IMR-90 (cell line): ENCODE data around the gene MEIS2. TPM values are rescaled to one million over a fixed set of nuclear protein-coding genes. Genes with fewer than 3 reads are reported as not detected.

Experiments used
- ATAC-seq: fragments of 200-7000 bp; cut with Tn5 transposase; 2 replicates; pipeline ENCODE4 v1.9.1; 2020; ENCODE audit warnings: low read depth, mild to moderate bottlenecking, moderate library complexity
- BruUV-seq: library from RNA; stranded (reverse); fragments of 400-500 nt; replicated peaks from 2 replicates; lab custom pipeline; 2021; lab: Mats Ljungman, UMichigan
- CTCF ChIA-PET: fragments of 300-600 bp; formaldehyde crosslinking; extraction: SDS; loops from one replicate; lab custom pipeline; 2021; ENCODE audit warnings: antibody characterized with exemption; lab: Yijun Ruan, JAX
- POLR2A ChIA-PET: fragments of 300-600 bp; sonication (Branson Sonifier 250); formaldehyde crosslinking; loops from one replicate; lab custom pipeline; 2022; ENCODE audit warnings: antibody characterized with exemption; ENCODE audit not compliant: unreplicated experiment; lab: Charles Lee
- DNase-seq: peaks from one replicate; pipeline ENCODE4 v3.0.0; 2013
- H2AFZ ChIP-seq: replicated peaks from 2 replicates; pipeline ENCODE3; 2013; ENCODE audit warnings: low read length, mild to moderate bottlenecking; ENCODE audit not compliant: poor library complexity
- H2AK5ac ChIP-seq: 2 replicates; pipeline ENCODE4 v1.6.1; 2013; ENCODE audit warnings: low read depth, low read length, inconsistent platforms
- H2AK9ac ChIP-seq: replicated peaks from 2 replicates; pipeline ENCODE3; 2013; ENCODE audit warnings: mild to moderate bottlenecking, low read depth, low read length, moderate library complexity; ENCODE audit not compliant: poor library complexity
- H2BK120ac ChIP-seq: 2 replicates; pipeline ENCODE4 v1.6.1; 2013; ENCODE audit warnings: low read depth, low read length, inconsistent platforms
- H2BK15ac ChIP-seq: 3 replicates; pipeline ENCODE4 v1.6.1; 2013; ENCODE audit warnings: low read depth, low read length, inconsistent platforms
- H2BK20ac ChIP-seq: 2 replicates; pipeline ENCODE4 v1.6.1; 2013; ENCODE audit warnings: low read depth, mild to moderate bottlenecking, inconsistent platforms, low read length, moderate library complexity
- H2BK5ac ChIP-seq: 2 replicates; pipeline ENCODE4 v1.6.1; 2013; ENCODE audit warnings: mild to moderate bottlenecking, low read depth, low read length, inconsistent platforms; ENCODE audit not compliant: poor library complexity, severe bottlenecking
- H3K14ac ChIP-seq: replicated peaks from 2 replicates; pipeline ENCODE4 v1.6.1; 2013; ENCODE audit warnings: low read depth, low read length, inconsistent platforms
- H3K18ac ChIP-seq: 2 replicates; pipeline ENCODE4 v1.6.1; 2013; ENCODE audit warnings: low read depth, low read length, control low read depth
- H3K23ac ChIP-seq: 2 replicates; pipeline ENCODE4 v1.6.1; 2013; ENCODE audit warnings: low read depth, low read length, inconsistent platforms
- H3K27ac ChIP-seq: 2 replicates; pipeline ENCODE4 v1.5.1; 2013; ENCODE audit warnings: mild to moderate bottlenecking, control low read depth, low read length; ENCODE audit not compliant: insufficient read depth
- H3K27me3 ChIP-seq: 2 replicates; pipeline ENCODE4 v1.6.1; 2013; ENCODE audit warnings: low read length; ENCODE audit not compliant: control insufficient read depth, insufficient read depth
- H3K36me3 ChIP-seq: 2 replicates; pipeline ENCODE4 v1.6.1; 2013; ENCODE audit warnings: low read length, mixed read lengths; ENCODE audit not compliant: control insufficient read depth, insufficient read depth
- H3K4ac ChIP-seq: 2 replicates; pipeline ENCODE4 v1.6.1; 2013; ENCODE audit warnings: low read depth, low read length, inconsistent platforms
- H3K4me1 ChIP-seq: 2 replicates; pipeline ENCODE4 v1.6.1; 2013; ENCODE audit warnings: low read length, mixed read lengths; ENCODE audit not compliant: control insufficient read depth, insufficient read depth
- H3K4me2 ChIP-seq: 2 replicates; pipeline ENCODE4 v1.6.1; 2013; ENCODE audit warnings: low read depth, mild to moderate bottlenecking, control low read depth, low read length, moderate library complexity
- H3K4me3 ChIP-seq: 2 replicates; pipeline ENCODE4 v1.5.1; 2013; ENCODE audit warnings: low read depth, mild to moderate bottlenecking, control low read depth, low read length, moderate library complexity; ENCODE audit not compliant: insufficient read depth
- H3K56ac ChIP-seq: 2 replicates; pipeline ENCODE4 v1.6.1; 2013; ENCODE audit warnings: low read length, inconsistent platforms; ENCODE audit not compliant: insufficient read depth; ENCODE audit errors: extremely low read depth
- H3K79me1 ChIP-seq, 2 experiments: 2 replicates each; pipeline ENCODE4 v1.6.1; 2013; ENCODE audit warnings: low read length in 2 of 2, inconsistent platforms in 1 of 2, low read depth in 1 of 2
- H3K9ac ChIP-seq: 2 replicates; pipeline ENCODE4 v1.6.1; 2013; ENCODE audit warnings: low read depth, low read length, control low read depth
- H3K9me1 ChIP-seq: 2 replicates; pipeline ENCODE4 v1.6.1; 2013; ENCODE audit warnings: low read length, inconsistent platforms; ENCODE audit not compliant: insufficient read depth
- H3K9me3 ChIP-seq: 2 replicates; pipeline ENCODE4 v1.6.1; 2013; ENCODE audit warnings: low read length; ENCODE audit not compliant: control insufficient read depth, insufficient read depth
- H4K20me1 ChIP-seq: 2 replicates; pipeline ENCODE4 v1.6.1; 2013; ENCODE audit warnings: low read length, inconsistent platforms; ENCODE audit not compliant: insufficient read depth
- H4K5ac ChIP-seq: 2 replicates; pipeline ENCODE4 v1.6.1; 2013; ENCODE audit warnings: mild to moderate bottlenecking, low read depth, low read length, control low read depth
- H4K8ac ChIP-seq, 2 experiments: 2 replicates each; pipeline ENCODE4 v1.6.1; 2013; ENCODE audit warnings: low read depth in 2 of 2, low read length in 2 of 2, control low read depth in 1 of 2, inconsistent platforms in 1 of 2
- H4K91ac ChIP-seq: 2 replicates; pipeline ENCODE4 v1.6.1; 2013; ENCODE audit warnings: low read depth, low read length, inconsistent platforms; ENCODE audit not compliant: insufficient read depth
- BHLHE40 ChIP-seq: fragments of 150-350 bp; IDR thresholded peaks from 2 replicates; pipeline ENCODE4 v1.6.1; 2016; ENCODE audit warnings: mild to moderate bottlenecking, low read depth, low read length
- CEBPB ChIP-seq: IDR thresholded peaks from 2 replicates; pipeline ENCODE4 v1.6.1; 2012; ENCODE audit warnings: low read depth, low read length, improper control_type of control experiment
- CHD1 ChIP-seq: IDR thresholded peaks from 2 replicates; pipeline ENCODE4 v1.6.1; 2012; ENCODE audit warnings: low read depth, low read length, improper control_type of control experiment
- FOS ChIP-seq: fragments of 150-350 bp; IDR thresholded peaks from 2 replicates; pipeline ENCODE4 v1.6.1; 2016; ENCODE audit warnings: low read depth, low read length
- MAFK ChIP-seq: IDR thresholded peaks from 2 replicates; pipeline ENCODE4 v1.6.1; 2012; ENCODE audit warnings: low read depth, low read length, improper control_type of control experiment
- NFE2L2 ChIP-seq: fragments of 150-350 bp; IDR thresholded peaks from 2 replicates; pipeline ENCODE4 v1.6.1; 2016; ENCODE audit warnings: low read depth, mild to moderate bottlenecking, low read length
- POLR2A ChIP-seq: IDR thresholded peaks from 2 replicates; pipeline ENCODE4 v1.6.1; 2012; ENCODE audit warnings: mild to moderate bottlenecking, low read depth, low read length
- RAD21 ChIP-seq: IDR thresholded peaks from 2 replicates; pipeline ENCODE4 v1.6.1; 2012; ENCODE audit warnings: low read length, improper control_type of control experiment
- RCOR1 ChIP-seq: IDR thresholded peaks from 2 replicates; pipeline ENCODE4 v1.6.1; 2012; ENCODE audit warnings: mild to moderate bottlenecking, low read length, improper control_type of control experiment; ENCODE audit not compliant: insufficient replicate concordance
- USF2 ChIP-seq: fragments of 150-350 bp; IDR thresholded peaks from 2 replicates; pipeline ENCODE4 v1.6.1; 2017; ENCODE audit warnings: mild to moderate bottlenecking, antibody characterized with exemption, low read length, low read depth
- whole genome bisulfite sequencing, 2 experiments: methylation state at CpG; one replicate each; pipeline versions ENCODE4 v1.1.5 to v1.1.7; 2013; ENCODE audit warnings: missing lambda C conversion rate in 2 of 2; ENCODE audit not compliant: insufficient read length in 1 of 2; ENCODE audit errors: extremely low coverage in 2 of 2; 5-methylcytosine and 5-hydroxymethylcytosine counted together
- dilution Hi-C: fragments of 300-500 bp; cut with HindIII; formaldehyde crosslinking; loops from one replicate; pipeline ENCODE4 v1.14.3; 2018; ENCODE audit warnings: low sequenced_read_pairs; ENCODE audit not compliant: unreplicated experiment
- in situ Hi-C: fragments of 300-500 bp; cut with MboI; formaldehyde crosslinking; loops from 3 replicates; pipeline ENCODE4 v1.14.3; 2019; ENCODE audit warnings: low sequenced_read_pairs, inconsistent platforms, mixed read lengths
- intact Hi-C: fragments of 100-400 bp; cut with micrococcal nuclease; formaldehyde crosslinking; loops from 2 replicates; pipeline ENCODE4 v1.10.0; 2022
- polyA plus RNA-seq, 3 experiments: library from polyadenylated mRNA; depleted of rRNA; stranded (reverse); fragments of >200 nt; gene quantifications; 2 replicates each; pipeline ENCODE4 v1.2.3, GENCODE V29; 2012; ENCODE audit warnings: low replicate concordance in 1 of 3
- total RNA-seq: library from RNA; depleted of rRNA; stranded (reverse); fragments of >200 nt; gene quantifications from 2 replicates; pipeline ENCODE4 v1.2.3, GENCODE V29; 2012

Gene MEIS2
- total and polyA plus RNA-seq, 2 of the 4 experiments (the other 2 are of a cell fraction) = 70.1 to 71.3 TPM

DNA sequence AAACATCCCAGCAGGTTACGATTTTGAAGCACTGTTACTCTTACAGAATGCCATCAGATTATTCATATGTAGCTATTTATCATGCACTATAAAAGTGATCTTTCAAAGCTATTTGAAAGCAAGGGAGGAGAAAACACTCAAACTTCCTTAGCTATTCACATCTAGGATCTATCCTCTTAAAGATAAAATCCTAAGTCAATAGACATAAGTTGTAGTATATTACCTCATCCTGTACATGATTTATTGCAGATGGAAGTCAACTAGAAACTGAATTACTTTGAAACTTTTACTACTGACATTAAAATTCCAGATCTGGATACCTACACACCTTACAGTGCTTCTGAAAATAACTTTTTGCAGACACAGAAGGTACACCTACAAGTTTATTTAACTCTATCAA, 197.2 kb downstream of the MEIS2 start:
- no TSS peak for BruUV-seq
- intact Hi-C loops = no loop called here

More for the DNA sequence above, 197.2 kb downstream of the MEIS2 start:
- ChIA-PET CTCF (interaction anchor here (1.0 kb wide), 1 partner anchor 28 kb away, joined by 3 read pairs; no protein-coding TSS in a partner anchor), POLR2A (no interaction called here)
- DNase-seq (no peak), ATAC-seq (no peak)
- H4K91ac ChIP-seq = no peak overlapping the region
- no peak overlapping the region for H2AK5ac ChIP-seq
- H4K8ac ChIP-seq = no peak overlapping the region
- H3K4me1 ChIP-seq = peaks cover 4% of the 10 kb centered on the region
- no peak overlapping the region for H2AK9ac ChIP-seq
- no peak overlapping the region for H2BK20ac ChIP-seq
- H3K4me2 ChIP-seq = no peak overlapping the region
- no peak overlapping the region for H3K9ac ChIP-seq
- H3K4me3 ChIP-seq = no peak overlapping the region
- H3K4ac ChIP-seq = no peak overlapping the region
- H3K27ac ChIP-seq = no peak overlapping the region
- H3K56ac ChIP-seq = no peak overlapping the region
- no peaks in the 10 kb centered on the region for H3K9me1 ChIP-seq
- no peaks in the 10 kb centered on the region for H4K20me1 ChIP-seq
- H2BK5ac ChIP-seq = no peak overlapping the region
- H3K36me3 ChIP-seq = no peaks in the 10 kb centered on the region
- H3K9me3 ChIP-seq = no peaks in the 10 kb centered on the region
- in situ Hi-C loops = no loop called here
- H3K27me3 ChIP-seq = no peaks in the 10 kb centered on the region
- dilution Hi-C loops = no loop called here
- no peak overlapping the region for H3K18ac ChIP-seq
- no peak overlapping the region for H3K14ac ChIP-seq
- no peak overlapping the region for H4K5ac ChIP-seq
- H3K79me1 ChIP-seq = peaks cover 4 to 40% of the 10 kb centered on the region in 2 experiments; a peak in 3 of 4 replicates
- TF ChIP-seq FOS (no peak), USF2 (no peak), CHD1 (no peak), BHLHE40 (no peak), NFE2L2 (no peak), RCOR1 (no peak), RAD21 (no peak), MAFK (no peak), POLR2A (no peak), CEBPB (no peak)
- no CpG with 5 or more reads among the region's 1 CpG for WGBS, 2 experiments
- H3K23ac ChIP-seq = no peak overlapping the region
- H2AFZ ChIP-seq = no peak overlapping the region
- H2BK15ac ChIP-seq = no peak overlapping the region
- no peak overlapping the region for H2BK120ac ChIP-seq
